Activated naive CD8-positive, alpha-beta T cell treated with anti-CD3 and anti-CD28 coated beads for 36 hours (primary cell): ENCODE measurements around the gene NEO1. TPM values are rescaled to one million over a fixed set of nuclear protein-coding genes. Genes with fewer than 3 reads are reported as not detected.
A peak's percentile ranks its signal among the peaks of the same experiment; 100 is the strongest.

Experiments
- DNase-seq: peaks from one replicate; pipeline ENCODE4 v3.0.0; 2021
- H3K27ac Mint-ChIP-seq: one replicate; pipeline ENCODE4 v1.8.0; 2022; ENCODE audit warnings: mild to moderate bottlenecking, moderate library complexity, mixed read lengths
- H3K27me3 Mint-ChIP-seq: one replicate; pipeline ENCODE4 v1.8.0; 2022; ENCODE audit warnings: mild to moderate bottlenecking, mixed read lengths
- H3K36me3 Mint-ChIP-seq: one replicate; pipeline ENCODE4 v1.8.0; 2021; ENCODE audit warnings: mild to moderate bottlenecking, mixed read lengths
- H3K4me1 Mint-ChIP-seq: one replicate; pipeline ENCODE4 v1.8.0; 2021; ENCODE audit warnings: mixed read lengths
- H3K4me3 Mint-ChIP-seq: one replicate; pipeline ENCODE4 v1.8.0; 2022; ENCODE audit warnings: mild to moderate bottlenecking, moderate library complexity, mixed read lengths
- H3K9me3 Mint-ChIP-seq: one replicate; pipeline ENCODE4 v1.8.0; 2022; ENCODE audit warnings: mixed read lengths
- total RNA-seq, 2 experiments: library from RNA; stranded (reverse); gene quantifications; one replicate each; pipeline ENCODE4 v1.2.3, GENCODE V29; 2021

The NEO1 gene
- total RNA-seq, 2 experiments from 2014 or later: 4.1 to 4.7 TPM

- Mint-ChIP-seq H3K9me3 (no peaks in the 10 kb centered on the region), H3K27me3 (peaks cover 37% of the 10 kb centered on the region), H3K36me3 (no peaks in the 10 kb centered on the region), H3K4me3 (peak overlapping the region; percentile 72), H3K27ac (no peak overlapping the region), H3K4me1 (peaks cover 12% of the 10 kb centered on the region)
- DNase-seq: no peak
These were observed 1.5 kb upstream of the NEO1 start for GRCh38 chr15:73050561-73051295.

GRCh38 chr15:73051391-73051806, 864 bp upstream of the NEO1 start:
- Mint-ChIP-seq H3K36me3 (no peaks in the 10 kb centered on the region), H3K4me3 (peak overlapping the region; percentile 72), H3K27me3 (peaks cover 32% of the 10 kb centered on the region), H3K9me3 (no peaks in the 10 kb centered on the region), H3K27ac (no peak overlapping the region), H3K4me1 (peaks cover 12% of the 10 kb centered on the region)
- no peak for DNase-seq

DNA sequence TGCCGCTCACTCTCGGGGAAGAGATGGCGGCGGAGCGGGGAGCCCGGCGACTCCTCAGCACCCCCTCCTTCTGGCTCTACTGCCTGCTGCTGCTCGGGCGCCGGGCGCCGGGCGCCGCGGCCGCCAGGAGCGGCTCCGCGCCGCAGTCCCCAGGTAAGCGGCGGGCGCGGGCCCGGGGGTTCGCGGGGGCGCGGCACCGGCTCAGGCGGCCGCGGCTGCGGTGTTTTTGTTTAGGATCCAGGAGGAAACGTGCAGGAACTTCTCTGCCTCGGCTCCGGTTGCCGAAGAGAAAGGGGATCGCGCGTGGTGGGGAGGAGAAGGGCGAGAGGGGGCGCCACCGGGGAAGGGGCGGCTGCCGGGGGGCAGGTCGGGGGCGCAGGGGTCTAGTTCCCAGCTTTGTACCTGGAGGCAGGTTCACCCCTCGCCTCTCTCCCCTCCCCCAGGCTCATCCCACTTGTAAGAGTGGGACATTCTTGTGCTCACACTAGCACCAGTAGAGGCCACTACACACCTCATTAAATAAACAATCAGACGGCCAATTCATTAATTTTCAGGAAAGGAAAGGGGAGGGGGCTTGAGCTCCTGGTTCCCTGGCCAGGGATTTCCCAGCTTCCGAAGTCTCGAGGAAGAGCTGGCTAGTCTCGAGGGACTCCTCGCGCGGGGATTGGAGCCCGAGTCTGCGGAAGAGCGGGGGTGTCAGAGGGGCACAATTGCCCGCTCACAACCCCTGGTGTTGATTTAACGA, 562 bp downstream of the NEO1 start:
- Mint-ChIP-seq H3K4me3 (peak overlapping the region; percentile 83), H3K9me3 (no peaks in the 10 kb centered on the region), H3K36me3 (no peaks in the 10 kb centered on the region), H3K27ac (peak overlapping the region; percentile 3), H3K27me3 (peaks cover 32% of the 10 kb centered on the region), H3K4me1 (peaks cover 12% of the 10 kb centered on the region)
- peak; percentile 32 for DNase-seq

DNA sequence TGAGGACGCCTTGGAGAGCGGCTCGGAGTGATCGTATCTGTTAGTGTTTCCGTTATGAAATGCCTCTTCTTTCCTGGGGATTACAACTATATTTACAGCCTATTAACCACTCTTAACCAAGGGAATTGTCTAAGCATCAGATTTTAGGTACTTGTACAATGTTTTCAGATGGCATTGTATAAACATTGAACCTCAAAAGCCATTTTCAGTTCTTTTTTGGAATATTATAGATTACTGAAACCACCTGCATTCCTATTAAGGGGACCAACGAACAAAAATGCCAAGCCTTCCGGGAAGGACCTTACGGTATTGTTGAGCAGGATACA, 1.1 kb downstream of the NEO1 start:
- peak overlapping the region; percentile 83 for H3K4me3 Mint-ChIP-seq
- peaks cover 12% of the 10 kb centered on the region for H3K4me1 Mint-ChIP-seq
- peak overlapping the region; percentile 3 for H3K27ac Mint-ChIP-seq
- no peaks in the 10 kb centered on the region for H3K36me3 Mint-ChIP-seq
- H3K9me3 Mint-ChIP-seq: no peaks in the 10 kb centered on the region
- no peak for DNase-seq
- peaks cover 33% of the 10 kb centered on the region for H3K27me3 Mint-ChIP-seq

GRCh38 chr15:73054417-73054953, 2.2 kb downstream of the NEO1 start:
- Mint-ChIP-seq H3K27me3 (peaks cover 26% of the 10 kb centered on the region), H3K4me1 (peaks cover 12% of the 10 kb centered on the region), H3K4me3 (no peak overlapping the region), H3K9me3 (no peaks in the 10 kb centered on the region), H3K36me3 (no peaks in the 10 kb centered on the region), H3K27ac (no peak overlapping the region)
- no peak for DNase-seq

GRCh38 chr15:73056460-73056859, 4.2 kb downstream of the NEO1 start:
- peaks cover 7% of the 10 kb centered on the region for H3K4me1 Mint-ChIP-seq
- no peaks in the 10 kb centered on the region for H3K9me3 Mint-ChIP-seq
- H3K27ac Mint-ChIP-seq: no peak overlapping the region
- peaks cover 19% of the 10 kb centered on the region for H3K27me3 Mint-ChIP-seq
- no peaks in the 10 kb centered on the region for H3K36me3 Mint-ChIP-seq
- no peak for DNase-seq
- no peak overlapping the region for H3K4me3 Mint-ChIP-seq

GRCh38 chr15:73058437-73058836, 6.2 kb downstream of the NEO1 start:
- Mint-ChIP-seq H3K9me3 (no peaks in the 10 kb centered on the region), H3K27ac (no peak overlapping the region), H3K4me1 (peaks cover 2% of the 10 kb centered on the region), H3K27me3 (peaks cover 18% of the 10 kb centered on the region), H3K36me3 (no peaks in the 10 kb centered on the region), H3K4me3 (no peak overlapping the region)
- DNase-seq: no peak

GRCh38 chr15:73065114-73065513, 12.9 kb downstream of the NEO1 start:
- no peak for DNase-seq
- Mint-ChIP-seq H3K4me3 (no peak overlapping the region), H3K27me3 (peaks cover 11% of the 10 kb centered on the region), H3K4me1 (no peaks in the 10 kb centered on the region), H3K27ac (no peak overlapping the region), H3K36me3 (no peaks in the 10 kb centered on the region), H3K9me3 (no peaks in the 10 kb centered on the region)

DNA sequence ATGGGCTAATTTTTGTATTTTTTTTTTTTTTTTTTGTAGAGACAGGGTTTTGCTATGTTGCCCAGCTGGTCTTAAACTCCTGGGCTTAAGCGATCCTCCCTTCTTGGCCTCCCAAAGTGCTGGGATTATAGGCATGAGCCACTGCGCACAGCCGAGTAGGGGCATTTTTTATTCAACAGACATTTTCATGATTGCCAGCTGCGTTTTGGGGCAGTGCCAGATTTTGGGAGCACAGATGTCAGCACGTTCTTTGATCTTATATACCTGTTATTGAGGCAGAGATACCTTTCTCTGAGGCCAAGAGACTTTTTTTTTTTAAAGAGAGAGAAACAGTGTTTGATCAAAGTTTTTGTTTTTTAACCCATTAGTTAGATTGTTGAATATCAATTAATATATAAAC, 16.8 kb downstream of the NEO1 start:
- Mint-ChIP-seq H3K9me3 (no peaks in the 10 kb centered on the region), H3K4me3 (no peak overlapping the region)

DNA sequence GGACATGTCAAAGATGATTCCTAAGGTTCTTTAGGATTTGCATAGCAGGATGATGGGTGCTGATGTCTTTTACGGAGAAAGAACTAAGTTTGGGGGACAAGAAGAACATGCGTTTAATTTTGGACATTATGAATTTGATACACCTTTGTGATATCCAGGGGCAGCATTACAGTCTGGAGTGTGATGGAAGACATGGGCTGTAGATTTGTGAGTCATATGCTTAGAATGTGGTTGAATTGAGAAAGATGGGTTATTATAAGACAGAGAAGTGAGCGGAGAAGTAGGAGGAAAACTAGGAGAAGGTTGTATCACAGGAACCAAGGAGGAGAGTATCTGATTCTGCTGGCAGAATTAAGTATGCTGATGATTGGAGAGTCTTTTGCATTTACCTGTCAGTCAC, 20.6 kb downstream of the NEO1 start:
- no peak for DNase-seq
- no peaks in the 10 kb centered on the region for H3K27me3 Mint-ChIP-seq
- H3K27ac Mint-ChIP-seq: no peak overlapping the region
- no peaks in the 10 kb centered on the region for H3K9me3 Mint-ChIP-seq
- no peak overlapping the region for H3K4me3 Mint-ChIP-seq
- no peaks in the 10 kb centered on the region for H3K4me1 Mint-ChIP-seq
- H3K36me3 Mint-ChIP-seq: no peaks in the 10 kb centered on the region

More for the DNA sequence above, 16.8 kb downstream of the NEO1 start:
- Mint-ChIP-seq H3K27me3 (peaks cover 5% of the 10 kb centered on the region), H3K36me3 (no peaks in the 10 kb centered on the region), H3K27ac (no peak overlapping the region), H3K4me1 (no peaks in the 10 kb centered on the region)
- DNase-seq: no peak

- no peaks in the 10 kb centered on the region for H3K36me3 Mint-ChIP-seq
- H3K4me1 Mint-ChIP-seq: peaks cover 2% of the 10 kb centered on the region
- H3K4me3 Mint-ChIP-seq: no peak overlapping the region
- no peak overlapping the region for H3K27ac Mint-ChIP-seq
- DNase-seq: no peak
- no peaks in the 10 kb centered on the region for H3K27me3 Mint-ChIP-seq
- no peaks in the 10 kb centered on the region for H3K9me3 Mint-ChIP-seq
These were observed 22.0 kb downstream of the NEO1 start for GRCh38 chr15:73074241-73074640.

DNA sequence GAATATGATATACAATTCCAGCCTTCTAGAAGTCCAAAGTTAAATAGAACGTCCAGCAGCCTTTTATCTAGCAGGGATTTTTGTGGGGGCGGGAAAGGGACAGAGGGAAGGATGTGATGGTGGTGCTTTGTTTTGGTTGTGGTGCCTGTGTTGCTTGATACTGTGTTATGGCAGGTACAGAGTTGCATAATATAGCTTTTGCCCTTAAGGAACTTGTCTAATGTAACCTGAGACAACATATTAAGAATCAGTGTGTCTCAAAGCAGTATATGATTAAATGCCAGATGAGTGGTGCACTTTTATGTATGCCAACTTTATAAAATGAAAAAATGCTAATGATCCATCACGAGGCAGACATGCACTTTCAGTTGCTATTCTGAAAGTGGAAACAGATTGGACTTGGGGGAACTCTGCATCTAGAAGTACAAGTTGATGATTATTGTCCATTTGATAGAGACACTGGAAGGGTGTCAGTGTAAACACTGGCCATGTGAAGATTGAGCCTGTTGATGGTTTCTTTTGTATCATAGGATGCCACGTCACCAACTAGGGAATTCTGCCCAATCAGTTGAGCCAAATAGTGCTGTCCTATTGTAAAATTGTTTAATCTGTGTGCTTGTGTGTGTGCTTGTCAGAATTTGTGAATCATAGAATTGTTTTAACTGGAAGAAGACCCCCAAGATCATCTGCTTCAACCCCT, 23.0 kb downstream of the NEO1 start:
- no peak overlapping the region for H3K27ac Mint-ChIP-seq
- no peaks in the 10 kb centered on the region for H3K36me3 Mint-ChIP-seq
- no peak overlapping the region for H3K4me3 Mint-ChIP-seq
- no peaks in the 10 kb centered on the region for H3K9me3 Mint-ChIP-seq
- no peaks in the 10 kb centered on the region for H3K27me3 Mint-ChIP-seq
- no peak for DNase-seq
- peaks cover 2% of the 10 kb centered on the region for H3K4me1 Mint-ChIP-seq

DNA sequence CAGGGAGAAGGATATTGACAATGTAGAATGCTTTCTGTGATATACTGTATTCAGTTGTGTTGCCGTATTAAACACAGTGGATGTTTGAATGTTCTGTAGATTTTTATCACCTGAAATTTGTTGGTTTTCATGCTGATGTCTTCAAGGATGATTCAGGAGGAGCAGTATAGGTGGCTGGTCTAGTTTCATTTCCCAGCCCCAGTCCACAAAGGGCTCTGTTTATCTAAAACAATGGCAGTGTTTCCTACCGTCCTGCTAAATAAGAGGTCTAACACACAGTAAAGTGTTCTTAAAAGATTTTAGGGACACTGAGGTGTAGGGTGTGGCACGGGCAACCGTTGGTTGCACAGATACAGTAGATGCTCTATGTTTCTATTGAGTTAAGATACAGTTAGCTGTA, 26.0 kb downstream of the NEO1 start:
- Mint-ChIP-seq H3K4me3 (no peak overlapping the region), H3K27ac (no peak overlapping the region), H3K36me3 (no peaks in the 10 kb centered on the region), H3K9me3 (no peaks in the 10 kb centered on the region), H3K27me3 (peaks cover 6% of the 10 kb centered on the region), H3K4me1 (peaks cover 2% of the 10 kb centered on the region)
- no peak for DNase-seq

GRCh38 chr15:73078722-73079121, 26.5 kb downstream of the NEO1 start:
- H3K36me3 Mint-ChIP-seq: no peaks in the 10 kb centered on the region
- no peaks in the 10 kb centered on the region for H3K9me3 Mint-ChIP-seq
- H3K27ac Mint-ChIP-seq: no peak overlapping the region
- H3K27me3 Mint-ChIP-seq: peaks cover 6% of the 10 kb centered on the region
- H3K4me3 Mint-ChIP-seq: no peak overlapping the region
- DNase-seq: no peak
- H3K4me1 Mint-ChIP-seq: peaks cover 2% of the 10 kb centered on the region

DNA sequence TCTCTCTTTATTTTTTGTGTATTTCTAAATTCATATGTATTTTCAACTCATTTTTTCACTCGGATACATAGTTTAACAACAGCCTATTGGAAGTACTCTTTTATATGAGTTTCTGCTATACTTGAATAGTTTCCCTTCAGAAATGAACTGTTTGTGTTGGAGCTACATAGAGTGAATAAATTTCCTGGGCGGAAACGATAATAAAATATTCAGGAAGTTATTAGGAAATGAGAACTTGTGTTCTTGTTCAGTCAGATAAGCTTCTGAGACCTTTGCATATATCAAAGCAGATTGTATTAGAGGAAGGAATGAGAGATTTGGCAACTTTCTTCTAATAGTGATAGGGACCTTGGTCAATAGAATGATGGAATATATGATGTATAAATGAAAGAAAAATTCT, 27.3 kb downstream of the NEO1 start:
- Mint-ChIP-seq H3K9me3 (no peaks in the 10 kb centered on the region), H3K4me3 (no peak overlapping the region), H3K4me1 (peaks cover 2% of the 10 kb centered on the region), H3K36me3 (no peaks in the 10 kb centered on the region), H3K27ac (no peak overlapping the region), H3K27me3 (peaks cover 11% of the 10 kb centered on the region)
- no peak for DNase-seq
